A549 (cell line): ENCODE measurements around the gene ITGB8. TPM values are rescaled to one million over a fixed set of nuclear protein-coding genes. Genes with fewer than 3 reads are reported as not detected.
"Not testable (repeated sequence)": the region's sequence is repeated elsewhere in the genome, so short reads cannot be mapped to it uniquely, and the experiment has no call there.

ENCODE experiments used
- ATAC-seq, 2 experiments: fragments of 200-7000 bp in 1 of 2; fragments of >200 bp in 1 of 2; cut with Nextera tagmentation in 1 of 2; cut with Tn5 transposase in 1 of 2; 3 replicates each; pipeline versions ENCODE4 v1.8.0 to v1.9.1; 2018 to 2020; ENCODE audit warnings: mild to moderate bottlenecking in 1 of 2, moderate library complexity in 1 of 2
- CTCF ChIA-PET: fragments of 300-600 bp; sonication (Branson Sonifier 250); formaldehyde crosslinking; extraction: SDS; loops from one replicate; lab custom pipeline; 2021; ENCODE audit warnings: antibody characterized with exemption, inconsistent platforms; lab: Yijun Ruan, JAX
- POLR2A ChIA-PET: fragments of 350-600 bp; formaldehyde crosslinking; extraction: SDS; loops from one replicate; lab custom pipeline; 2021; ENCODE audit warnings: antibody characterized with exemption, inconsistent platforms; lab: Yijun Ruan, JAX
- DNase-seq, 2 experiments: peaks; one replicate each; pipeline versions ENCODE4 v3.0.0 to v3.0.0-alpha.2; 2011 to 2016; ENCODE audit warnings: low read depth in 1 of 2, low spot score in 1 of 2
- FAIRE-seq: peaks from 2 replicates; lab custom pipeline; 2011; peaks lifted over from hg19 to GRCh38; lab: Jason Lieb, UNC
- H3K27ac ChIP-seq, 2 experiments: fragments of >200 bp; sonication (Bioruptor Twin); formaldehyde crosslinking; 3 replicates each; pipeline ENCODE4 v1.5.1; 2016 to 2017
- H3K4me1 ChIP-seq: fragments of >200 bp; sonication (Bioruptor Twin); formaldehyde crosslinking; 3 replicates; pipeline ENCODE4 v1.6.1; 2016
- H3K4me2 ChIP-seq: fragments of >200 bp; sonication (Bioruptor Twin); formaldehyde crosslinking; 3 replicates; pipeline ENCODE4 v1.6.1; 2016
- H3K4me3 ChIP-seq: fragments of >200 bp; sonication (Bioruptor Twin); formaldehyde crosslinking; 3 replicates; pipeline ENCODE4 v1.5.1; 2016
- H3K9me3 ChIP-seq: fragments of >200 bp; sonication (Bioruptor Twin); formaldehyde crosslinking; 3 replicates; pipeline ENCODE4 v1.6.1; 2016
- CTCF ChIP-seq: fragments of >200 bp; sonication (Bioruptor Twin); formaldehyde crosslinking; IDR thresholded peaks from 3 replicates; pipeline ENCODE4 v1.5.1; 2016
- ELK1 ChIP-seq: fragments of 150-350 bp; IDR thresholded peaks from 2 replicates; pipeline ENCODE4 v1.6.1; 2014; ENCODE audit warnings: low read depth, mild to moderate bottlenecking, low read length
- FOSB ChIP-seq: fragments of 250-450 bp; sonication (Bioruptor Pico); IDR thresholded peaks from 2 replicates; pipeline ENCODE4 v1.5.0; 2020; ENCODE audit warnings: mild to moderate bottlenecking, moderate library complexity
- FOSL2 ChIP-seq, 2 experiments: fragments of 450-650 bp in 1 of 2; fragments of >200 bp in 1 of 2; sonication (Bioruptor Twin) in 1 of 2; formaldehyde crosslinking; IDR thresholded peaks; 2 replicates each; pipeline versions ENCODE4 v1.5.0 to v1.6.1; 2016 to 2020; ENCODE audit warnings: mild to moderate bottlenecking in 1 of 2, moderate library complexity in 1 of 2
- FOXS1 ChIP-seq: fragments of 250-450 bp; sonication (Bioruptor Pico); IDR thresholded peaks from 2 replicates; pipeline ENCODE4 v1.5.0; 2020; ENCODE audit warnings: mild to moderate bottlenecking, moderate library complexity
- HDAC2 ChIP-seq: fragments of 200-600 bp; sonication (generic); IDR thresholded peaks from 2 replicates; pipeline ENCODE4 v1.6.1; 2016
- HES2 ChIP-seq: fragments of >200 bp; sonication (Bioruptor Twin); formaldehyde crosslinking; IDR thresholded peaks from 2 replicates; pipeline ENCODE4 v1.6.1; 2016
- HOXB5 ChIP-seq: fragments of 250-450 bp; sonication (Bioruptor Pico); IDR thresholded peaks from 2 replicates; pipeline ENCODE4 v1.5.0; 2020; ENCODE audit warnings: mild to moderate bottlenecking, moderate library complexity
- KDM1A ChIP-seq: fragments of 200-600 bp; sonication (generic); IDR thresholded peaks from 2 replicates; pipeline ENCODE4 v1.6.1; 2016; ENCODE audit warnings: low read depth, mild to moderate bottlenecking
- MAFK ChIP-seq: fragments of 450-650 bp; IDR thresholded peaks from 2 replicates; pipeline ENCODE4 v1.6.1; 2014; ENCODE audit not compliant: partially characterized antibody
- MYC ChIP-seq: IDR thresholded peaks from 2 replicates; pipeline ENCODE4 v1.6.1; 2012; ENCODE audit warnings: mild to moderate bottlenecking, inconsistent platforms, low read length, improper control_type of control experiment, borderline replicate concordance
- PBX3 ChIP-seq: IDR thresholded peaks from 2 replicates; pipeline ENCODE4 v1.6.1; 2012
- POLR2AphosphoS2 ChIP-seq: conservative IDR thresholded peaks from 2 replicates; pipeline ENCODE4 v1.6.1; 2012; ENCODE audit warnings: low read length, improper control_type of control experiment, inconsistent platforms
- RAD21 ChIP-seq, 2 experiments: fragments of >200 bp in 1 of 2; sonication (Bioruptor Twin) in 1 of 2; formaldehyde crosslinking in 1 of 2; IDR thresholded peaks in 1 of 2; conservative IDR thresholded peaks in 1 of 2; 2 replicates in 1 of 2; 3 replicates in 1 of 2; pipeline ENCODE4 v1.6.1; 2012 to 2018; ENCODE audit warnings: inconsistent platforms in 1 of 2
- RARB ChIP-seq: fragments of 250-450 bp; sonication (Bioruptor Pico); IDR thresholded peaks from 2 replicates; pipeline ENCODE4 v1.8.0; 2021; ENCODE audit warnings: mild to moderate bottlenecking, moderate library complexity
- REST ChIP-seq: fragments of 200-600 bp; sonication (generic); IDR thresholded peaks from 2 replicates; pipeline ENCODE4 v1.6.1; 2016; ENCODE audit warnings: antibody characterized with exemption, mild to moderate bottlenecking, moderate library complexity
- RFX5 ChIP-seq: fragments of 450-650 bp; IDR thresholded peaks from 2 replicates; pipeline ENCODE4 v1.7.1; 2014; ENCODE audit warnings: antibody characterized with exemption, mild to moderate bottlenecking, moderate library complexity
- SMC3 ChIP-seq: fragments of >200 bp; sonication (Bioruptor Twin); formaldehyde crosslinking; IDR thresholded peaks from 3 replicates; pipeline ENCODE4 v1.6.1; 2018; ENCODE audit warnings: inconsistent platforms
- ZC3H11A ChIP-seq: fragments of 450-650 bp; IDR thresholded peaks from 2 replicates; pipeline ENCODE4 v1.6.1; 2014; ENCODE audit warnings: antibody characterized with exemption, mild to moderate bottlenecking
- ZNF302 ChIP-seq: fragments of 250-450 bp; sonication (Bioruptor Pico); IDR thresholded peaks from 2 replicates; pipeline ENCODE4 v1.9.0; 2021; ENCODE audit warnings: inconsistent platforms, mild to moderate bottlenecking, moderate library complexity
- WGBS: methylation state at CpG from one replicate; pipeline ENCODE4 v1.1.6; 2017; ENCODE audit errors: missing lambda C conversion rate; 5-methylcytosine and 5-hydroxymethylcytosine counted together
- polyA plus RNA-seq, 4 experiments: library from polyadenylated mRNA; depleted of rRNA in 3 of 4; stranded (reverse); fragments of >200 nt; fragmentation: RNase III in 1 of 4; extraction: RNeasy Plus Mini Kit Qiagen cat#74134 plus additional on column Dnase treatment in 1 of 4; gene quantifications; 2 replicates in 3 of 4; 3 replicates in 1 of 4; pipeline ENCODE4 v1.2.3, GENCODE V29; 2011 to 2017

Gene ITGB8
- polyA plus RNA-seq, 2 of the 4 experiments (the other 2 are of a cell fraction) = 0.39 to 0.67 TPM

GRCh38 chr7:20388084-20388483 is 57.4 kb downstream of the ITGB8 start:
- no peak overlapping the region for H3K4me3 ChIP-seq
- H3K4me2 ChIP-seq = no peak overlapping the region
- no peak for ATAC-seq
- DNase-seq = no peak
- H3K9me3 ChIP-seq = no peaks in the 10 kb centered on the region
- FAIRE-seq = no peak
- ChIA-PET POLR2A (no interaction called here), CTCF (no interaction called here)
- 44% methylated on average over 1 of the region's 1 CpG for WGBS
- H3K27ac ChIP-seq = no peak overlapping the region
- TF ChIP-seq HOXB5 (CRISPR knock-in tag) (no peak), FOSL2 (IDR thresholded peaks at IDR 0.05) (no peak), FOSL2 (CRISPR knock-in tag; IDR thresholded peaks at IDR 0.05) (no peak), SMC3 (no peak), ZNF302 (CRISPR knock-in tag) (no peak), RFX5 (no peak), HDAC2 (no peak), PBX3 (no peak), KDM1A (no peak), REST (no peak), CTCF (no peak)
- H3K4me1 ChIP-seq = peaks cover 9% of the 10 kb centered on the region; the same call in 2 of the 3 replicates

GRCh38 chr7:20389192-20389591 is 58.5 kb downstream of the ITGB8 start:
- H3K4me2 ChIP-seq, CTCF ChIA-PET, FAIRE-seq, H3K27ac ChIP-seq, H3K9me3 ChIP-seq, DNase-seq, H3K4me3 ChIP-seq, ATAC-seq, POLR2A ChIA-PET: not testable (repeated sequence)
- 47% methylated on average over 2 of the region's 2 CpGs for WGBS
- H3K4me1 ChIP-seq = peaks cover 19% of the 10 kb centered on the region

GRCh38 chr7:20393021-20393610 is 62.4 kb downstream of the ITGB8 start:
- POLR2A ChIA-PET = no interaction called here
- peak in 1 of 2 experiments; percentile 10 for DNase-seq
- no peak for FAIRE-seq

More at GRCh38 chr7:20393021-20393610, 62.4 kb downstream of the ITGB8 start:
- WGBS = 13% methylated on average over 2 of the region's 2 CpGs
- no peak overlapping the region for H3K4me3 ChIP-seq
- no peak for TF ChIP-seq FOSB (CRISPR knock-in tag)
- TF ChIP-seq FOXS1 (CRISPR knock-in tag) = no peak
- TF ChIP-seq RAD21 (conservative IDR thresholded peaks at IDR 0.05 in 1 of 2, IDR thresholded peaks at IDR 0.05 in 1 of 2) = no peak
- no peak for TF ChIP-seq POLR2AphosphoS2
- TF ChIP-seq HES2 = no peak
- TF ChIP-seq RARB (CRISPR knock-in tag) = no peak
- TF ChIP-seq MYC = no peak
- TF ChIP-seq ZC3H11A = no peak
- no peak for TF ChIP-seq CTCF
- TF ChIP-seq HDAC2 = no peak
- no peak for TF ChIP-seq ELK1
- no peak for TF ChIP-seq ZNF302 (CRISPR knock-in tag)
- no peak for TF ChIP-seq MAFK
- TF ChIP-seq, all 56 proteins: peak for 0
- Histone ChIP-seq H3K9me3 (no peaks in the 10 kb centered on the region), H3K27ac (peak overlapping the region; percentile 17 to 75; a peak in 4 of 6 replicates), H3K4me2 (peak overlapping the region; percentile 45), H3K4me1 (peaks cover 23% of the 10 kb centered on the region)
- peak in 1 of 2 experiments; percentile 37; a peak in 2 of 6 replicates for ATAC-seq
- CTCF ChIA-PET = interaction anchor here (0.7 to 1.5 kb wide), 5 partner anchors 10 to 205 kb away, joined by 3 to 5 read pairs (median 4); no protein-coding TSS in a partner anchor
